Ovary (tissue), 3 donors: ENCODE measurements around the gene CARD18.

Experiments used
- CTCF ChIP-seq, 3 donors: fragments of 450-650 bp in 2 of 3; fragments of 200-600 bp in 1 of 3; IDR thresholded peaks; one replicate each; pipeline versions ENCODE4 v1.5.1 to v1.8.0; 2016 to 2022; ENCODE audit warnings: antibody characterized with exemption in 3 of 3, mild to moderate bottlenecking in 1 of 3
- EP300 ChIP-seq: sonication (generic); formaldehyde crosslinking; IDR thresholded peaks from one replicate; pipeline ENCODE4 v1.6.1; 2017; ENCODE audit warnings: antibody characterized with exemption
- POLR2A ChIP-seq: fragments of 450-650 bp; IDR thresholded peaks from one replicate; pipeline ENCODE4 v1.6.1; 2017; ENCODE audit warnings: antibody characterized with exemption, mild to moderate bottlenecking, moderate library complexity
- donor health status: DM: no; HTN: no; CAD: no.

GRCh38 chr11:105144887-105145286, 5.3 kb upstream of the CARD18 start:
- no peak for TF ChIP-seq CTCF (IDR thresholded peaks at IDR 0.05)
- TF ChIP-seq EP300: no peak
- TF ChIP-seq POLR2A: no peak
